ENCODE measurements around the gene SPATA9. TPM values are rescaled to one million over a fixed set of nuclear protein-coding genes. Genes with fewer than 3 reads are reported as not detected.
"Not testable (repeated sequence)": the region's sequence is repeated elsewhere in the genome, so short reads cannot be mapped to it uniquely, and the experiment has no call there.

The SPATA9 gene
- total and polyA plus RNA-seq, 2 donors: 0.19 to 0.68 TPM

DNA sequence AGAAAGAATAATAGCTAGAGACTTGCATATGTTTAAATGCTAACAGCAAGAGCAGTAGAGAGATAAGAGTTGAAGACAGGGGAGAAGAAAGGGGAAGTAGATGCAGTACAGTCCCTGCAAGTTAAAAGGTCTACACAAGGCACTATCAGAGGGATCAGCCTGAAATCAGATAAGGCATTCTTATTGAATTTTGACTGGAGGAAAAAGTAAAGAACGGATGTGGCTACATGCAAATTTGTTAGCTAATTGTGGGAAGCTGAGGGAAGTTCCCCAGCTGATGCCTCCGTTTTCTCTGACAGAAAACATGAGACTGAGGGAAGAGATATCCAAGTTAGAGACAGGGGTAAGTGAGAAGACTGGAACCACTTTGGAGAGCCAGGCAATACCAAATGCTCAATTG lies 35.4 kb upstream of the SPATA9 start:
- peak in 5 of 9 donors; percentile 55 to 82 (median 65) for DNase-seq (ENCODE audit: low read depth in 6 of 9, low spot score in 9 of 9)
- Histone ChIP-seq H3K9me3 (ENCODE audit: control insufficient read depth in 2 of 2, insufficient read depth in 1 of 2, low read length in 1 of 2) (no peaks in the 10 kb centered on the region), H3K4me1 (ENCODE audit: control insufficient read depth in 2 of 2, insufficient read depth in 2 of 2, low read length in 2 of 2) (peaks cover 12 to 15% of the 10 kb centered on the region in 2 donors), H3K4me3 (ENCODE audit: low read length in 2 of 2) (no peak overlapping the region), H3K27me3 (ENCODE audit: control insufficient read depth in 2 of 2, insufficient read depth in 1 of 2, low read length in 1 of 2) (no peaks in the 10 kb centered on the region), H3K27ac (ENCODE audit: low read depth in 1 of 2, low read length in 1 of 2) (peak overlapping the region in 1 of 2 donors; percentile 22), H3K36me3 (ENCODE audit: control insufficient read depth in 2 of 2, insufficient read depth in 2 of 2, low read length in 1 of 2) (no peaks in the 10 kb centered on the region)
- under 1% methylated on average over 2 of the region's 2 CpGs for WGBS

GRCh38 chr5:95717439-95717838 lies 34.6 kb upstream of the SPATA9 start:
- Histone ChIP-seq H3K27me3 (ENCODE audit: control insufficient read depth in 2 of 2, insufficient read depth in 1 of 2, low read length in 1 of 2) (no peaks in the 10 kb centered on the region), H3K9me3 (ENCODE audit: control insufficient read depth in 2 of 2, insufficient read depth in 1 of 2, low read length in 1 of 2) (no peaks in the 10 kb centered on the region), H3K36me3 (ENCODE audit: control insufficient read depth in 2 of 2, insufficient read depth in 2 of 2, low read length in 1 of 2) (no peaks in the 10 kb centered on the region), H3K4me1 (ENCODE audit: control insufficient read depth in 2 of 2, insufficient read depth in 2 of 2, low read length in 2 of 2) (peaks cover 12 to 15% of the 10 kb centered on the region in 2 donors), H3K4me3 (ENCODE audit: low read length in 2 of 2) (no peak overlapping the region), H3K27ac (ENCODE audit: low read depth in 1 of 2, low read length in 1 of 2) (no peak overlapping the region)
- DNase-seq (ENCODE audit: low read depth in 6 of 9, low spot score in 9 of 9): peak in 1 of 9 donors; percentile 20
- WGBS: 96% methylated on average over 2 of the region's 2 CpGs

DNA sequence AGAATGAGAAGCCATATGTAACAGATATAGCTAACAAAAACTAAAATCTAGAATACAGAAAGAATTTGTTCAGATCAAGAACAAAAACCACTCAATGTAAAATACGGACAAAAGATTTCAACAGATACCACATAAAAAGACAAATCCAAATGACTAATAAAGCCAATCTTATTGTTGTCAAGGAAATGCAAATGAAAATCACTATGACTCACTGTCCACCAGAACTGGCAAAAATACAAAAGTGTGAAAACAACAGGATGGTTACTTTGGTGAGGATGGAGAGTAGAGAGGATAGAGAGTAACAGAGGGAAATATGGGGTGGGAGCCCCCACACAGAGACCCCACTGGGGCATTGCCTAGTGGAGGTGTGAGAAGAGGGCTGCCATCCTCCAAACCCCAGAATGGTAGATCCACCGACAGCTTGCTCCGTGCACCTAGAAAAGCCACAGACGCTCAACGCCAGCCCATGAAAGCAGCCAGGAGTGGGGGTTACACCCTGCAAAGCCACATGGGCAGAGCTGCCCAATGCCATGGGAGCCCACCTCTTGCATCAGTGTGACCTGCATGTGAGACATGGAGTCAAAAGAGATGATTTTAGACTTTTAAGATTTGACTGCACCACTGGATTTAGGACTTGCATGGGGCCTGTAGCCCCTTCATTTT lies 33.1 kb upstream of the SPATA9 start:
- H3K4me3 ChIP-seq (ENCODE audit: low read length in 2 of 2): no peak overlapping the region
- WGBS: 97% methylated on average over 5 of the region's 5 CpGs

GRCh38 chr5:95713960-95714710 lies 31.3 kb upstream of the SPATA9 start:
- no peak for DNase-seq (ENCODE audit: low read depth in 6 of 9, low spot score in 9 of 9)
- Histone ChIP-seq H3K27me3 (ENCODE audit: control insufficient read depth in 2 of 2, insufficient read depth in 1 of 2, low read length in 1 of 2) (no peaks in the 10 kb centered on the region), H3K4me3 (ENCODE audit: low read length in 2 of 2) (no peak overlapping the region), H3K4me1 (ENCODE audit: control insufficient read depth in 2 of 2, insufficient read depth in 2 of 2, low read length in 2 of 2) (peaks cover 12 to 13% of the 10 kb centered on the region in 2 donors), H3K27ac (ENCODE audit: low read depth in 1 of 2, low read length in 1 of 2) (no peak overlapping the region), H3K9me3 (ENCODE audit: control insufficient read depth in 2 of 2, insufficient read depth in 1 of 2, low read length in 1 of 2) (no peaks in the 10 kb centered on the region), H3K36me3 (ENCODE audit: control insufficient read depth in 2 of 2, insufficient read depth in 2 of 2, low read length in 1 of 2) (no peaks in the 10 kb centered on the region)
- 98% methylated on average over 4 of the region's 4 CpGs for WGBS

More for the DNA sequence above, 33.1 kb upstream of the SPATA9 start:
- Histone ChIP-seq H3K9me3 (ENCODE audit: control insufficient read depth in 2 of 2, insufficient read depth in 1 of 2, low read length in 1 of 2) (no peaks in the 10 kb centered on the region), H3K27me3 (ENCODE audit: control insufficient read depth in 2 of 2, insufficient read depth in 1 of 2, low read length in 1 of 2) (no peaks in the 10 kb centered on the region), H3K36me3 (ENCODE audit: control insufficient read depth in 2 of 2, insufficient read depth in 2 of 2, low read length in 1 of 2) (no peaks in the 10 kb centered on the region), H3K27ac (ENCODE audit: low read depth in 1 of 2, low read length in 1 of 2) (no peak overlapping the region), H3K4me1 (ENCODE audit: control insufficient read depth in 2 of 2, insufficient read depth in 2 of 2, low read length in 2 of 2) (peaks cover 12 to 15% of the 10 kb centered on the region in 2 donors)
- DNase-seq (ENCODE audit: low read depth in 6 of 9, low spot score in 9 of 9): no peak

DNA sequence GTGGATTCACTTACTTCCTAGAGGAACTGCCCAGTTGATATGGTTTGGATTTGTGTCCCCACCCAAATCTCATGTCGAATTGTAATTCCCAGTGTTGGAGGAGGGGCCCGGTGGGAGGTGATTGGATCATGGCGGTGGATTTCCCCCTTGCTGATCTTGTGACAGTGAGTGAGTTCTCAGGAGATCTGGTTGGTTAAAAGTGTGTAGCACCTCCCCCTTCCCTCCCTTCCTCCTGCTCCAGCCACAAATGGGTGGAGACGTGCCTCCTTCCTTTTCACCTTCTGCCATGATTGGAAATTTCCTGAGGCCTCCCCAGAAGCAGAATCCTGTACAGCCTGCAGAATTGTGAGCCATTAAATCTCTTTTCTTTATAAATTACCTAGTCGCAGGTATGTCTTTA lies 30.5 kb upstream of the SPATA9 start:
- not testable (repeated sequence) for H3K27ac ChIP-seq (ENCODE audit: low read depth in 1 of 2, low read length in 1 of 2); H3K4me3 ChIP-seq (ENCODE audit: low read length in 2 of 2); DNase-seq (ENCODE audit: low read depth in 6 of 9, low spot score in 9 of 9); H3K27me3 ChIP-seq (ENCODE audit: control insufficient read depth in 2 of 2, insufficient read depth in 1 of 2, low read length in 1 of 2); H3K36me3 ChIP-seq (ENCODE audit: control insufficient read depth in 2 of 2, insufficient read depth in 2 of 2, low read length in 1 of 2); H3K9me3 ChIP-seq (ENCODE audit: control insufficient read depth in 2 of 2, insufficient read depth in 1 of 2, low read length in 1 of 2); H3K4me1 ChIP-seq (ENCODE audit: control insufficient read depth in 2 of 2, insufficient read depth in 2 of 2, low read length in 2 of 2)
- 96% methylated on average over 5 of the region's 5 CpGs for WGBS

GRCh38 chr5:95712347-95712958 lies 29.7 kb upstream of the SPATA9 start:
- Histone ChIP-seq H3K27ac (ENCODE audit: low read depth in 1 of 2, low read length in 1 of 2) (no peak overlapping the region), H3K4me1 (ENCODE audit: control insufficient read depth in 2 of 2, insufficient read depth in 2 of 2, low read length in 2 of 2) (peaks cover 1 to 3% of the 10 kb centered on the region in 2 donors), H3K9me3 (ENCODE audit: control insufficient read depth in 2 of 2, insufficient read depth in 1 of 2, low read length in 1 of 2) (no peaks in the 10 kb centered on the region), H3K4me3 (ENCODE audit: low read length in 2 of 2) (no peak overlapping the region), H3K27me3 (ENCODE audit: control insufficient read depth in 2 of 2, insufficient read depth in 1 of 2, low read length in 1 of 2) (no peaks in the 10 kb centered on the region), H3K36me3 (ENCODE audit: control insufficient read depth in 2 of 2, insufficient read depth in 2 of 2, low read length in 1 of 2) (no peaks in the 10 kb centered on the region)
- WGBS: 97% methylated on average over 2 of the region's 2 CpGs
- DNase-seq (ENCODE audit: low read depth in 6 of 9, low spot score in 9 of 9): no peak

- no peak overlapping the region for H3K27ac ChIP-seq (ENCODE audit: low read depth in 1 of 2, low read length in 1 of 2)
- WGBS: 97% methylated on average over 27 of the region's 27 CpGs
- H3K4me3 ChIP-seq (ENCODE audit: low read length in 2 of 2): no peak overlapping the region
- H3K4me1 ChIP-seq (ENCODE audit: control insufficient read depth in 2 of 2, insufficient read depth in 2 of 2, low read length in 2 of 2): no peaks in the 10 kb centered on the region
- no peaks in the 10 kb centered on the region for H3K36me3 ChIP-seq (ENCODE audit: control insufficient read depth in 2 of 2, insufficient read depth in 2 of 2, low read length in 1 of 2)
- no peak for DNase-seq (ENCODE audit: low read depth in 6 of 9, low spot score in 9 of 9)
- no peaks in the 10 kb centered on the region for H3K9me3 ChIP-seq (ENCODE audit: control insufficient read depth in 2 of 2, insufficient read depth in 1 of 2, low read length in 1 of 2)
- H3K27me3 ChIP-seq (ENCODE audit: control insufficient read depth in 2 of 2, insufficient read depth in 1 of 2, low read length in 1 of 2): no peaks in the 10 kb centered on the region
These were observed 28.9 kb upstream of the SPATA9 start for GRCh38 chr5:95711501-95712346.

- not testable (repeated sequence) for H3K9me3 ChIP-seq (ENCODE audit: control insufficient read depth in 2 of 2, insufficient read depth in 1 of 2, low read length in 1 of 2); H3K36me3 ChIP-seq (ENCODE audit: control insufficient read depth in 2 of 2, insufficient read depth in 2 of 2, low read length in 1 of 2); H3K27ac ChIP-seq (ENCODE audit: low read depth in 1 of 2, low read length in 1 of 2); DNase-seq (ENCODE audit: low read depth in 6 of 9, low spot score in 9 of 9); H3K27me3 ChIP-seq (ENCODE audit: control insufficient read depth in 2 of 2, insufficient read depth in 1 of 2, low read length in 1 of 2); H3K4me3 ChIP-seq (ENCODE audit: low read length in 2 of 2); H3K4me1 ChIP-seq (ENCODE audit: control insufficient read depth in 2 of 2, insufficient read depth in 2 of 2, low read length in 2 of 2)
- 95% methylated on average over 23 of the region's 23 CpGs for WGBS
These were observed 28.1 kb upstream of the SPATA9 start for GRCh38 chr5:95710651-95711500.

Measured in thymus (tissue), 11 donors.